Panc1 (cell line): ENCODE results near the gene PTPRA. TPM values are rescaled to one million over a fixed set of nuclear protein-coding genes. Genes with fewer than 3 reads are reported as not detected.

Experiments used
- ATAC-seq: fragments of 200-7000 bp; cut with Tn5 transposase; 2 replicates; pipeline ENCODE4 v1.9.1; 2020; ENCODE audit warnings: mild to moderate bottlenecking, moderate library complexity
- BruUV-seq: library from RNA; stranded (reverse); fragments of 400-500 nt; replicated peaks from 2 replicates; lab custom pipeline; 2021; lab: Mats Ljungman, UMichigan
- CTCF ChIA-PET: fragments of 300-600 bp; sonication (Branson Sonifier 250); formaldehyde crosslinking; loops from one replicate; lab custom pipeline; 2022; ENCODE audit warnings: antibody characterized with exemption; lab: Charles Lee
- POLR2A ChIA-PET: fragments of 300-600 bp; sonication (Branson Sonifier 250); formaldehyde crosslinking; loops from one replicate; lab custom pipeline; 2022; ENCODE audit warnings: antibody characterized with exemption; lab: Charles Lee
- DNase-seq: peaks from one replicate; pipeline ENCODE4 v3.0.0-alpha.2; 2010; ENCODE audit warnings: low read depth, low spot score
- H3K27ac ChIP-seq: 2 replicates; pipeline ENCODE4 v1.5.1; 2011; ENCODE audit warnings: mild to moderate bottlenecking, low read length, inconsistent platforms
- H3K27me3 ChIP-seq: fragments of 200-500 bp; sonication (Bioruptor generic); 2 replicates; pipeline ENCODE4 v1.6.0; 2014; ENCODE audit warnings: low read length, inconsistent platforms; ENCODE audit not compliant: control insufficient read depth, insufficient read depth
- H3K36me3 ChIP-seq: fragments of 200-500 bp; sonication (Bioruptor generic); 2 replicates; pipeline ENCODE4 v1.5.1; 2014; ENCODE audit warnings: inconsistent platforms, mild to moderate bottlenecking, low read length, moderate library complexity; ENCODE audit not compliant: control insufficient read depth, insufficient read depth
- H3K4me1 ChIP-seq: 2 replicates; pipeline ENCODE4 v1.5.1; 2011; ENCODE audit warnings: inconsistent platforms, mild to moderate bottlenecking, low read length, moderate library complexity; ENCODE audit not compliant: control insufficient read depth, insufficient read depth
- H3K4me3 ChIP-seq, 2 experiments: 2 replicates each; pipeline ENCODE4 v1.5.1; 2011 to 2012; ENCODE audit warnings: low read depth in 2 of 2, low read length in 2 of 2, mild to moderate bottlenecking in 2 of 2, inconsistent platforms in 1 of 2, moderate library complexity in 1 of 2
- H3K9me3 ChIP-seq: fragments of 200-500 bp; sonication (Bioruptor generic); 2 replicates; pipeline ENCODE4 v1.5.1; 2014; ENCODE audit warnings: low read depth, mild to moderate bottlenecking, inconsistent platforms, low read length, moderate library complexity; ENCODE audit not compliant: control insufficient read depth, insufficient read depth
- POLR2AphosphoS5 ChIP-seq: IDR thresholded peaks from 2 replicates; pipeline ENCODE4 v1.6.1; 2012; ENCODE audit warnings: mild to moderate bottlenecking, low read depth, low read length, moderate library complexity
- REST ChIP-seq, 2 experiments: IDR thresholded peaks; 2 replicates each; pipeline ENCODE4 v1.6.1; 2011 to 2012; ENCODE audit warnings: low read depth in 2 of 2, control low read depth in 1 of 2, low read length in 1 of 2, mild to moderate bottlenecking in 1 of 2, moderate library complexity in 1 of 2; ENCODE audit not compliant: insufficient read depth in 1 of 2
- SIN3A ChIP-seq: IDR thresholded peaks from 2 replicates; pipeline ENCODE4 v1.6.1; 2012; ENCODE audit warnings: low read depth, mild to moderate bottlenecking, low read length, moderate library complexity, borderline replicate concordance; ENCODE audit not compliant: insufficient read depth
- TCF7L2 ChIP-seq: IDR thresholded peaks from 2 replicates; pipeline ENCODE4 v1.6.1; 2011; ENCODE audit warnings: mild to moderate bottlenecking, low read depth, low read length, inconsistent platforms
- in situ Hi-C: cut with HindIII; loops from 2 replicates; pipeline ENCODE4 v1.10.0; 2016; ENCODE audit warnings: low sequenced_read_pairs, low pct_unique_long_range_greater_than_20kb
- intact Hi-C: fragments of 100-400 bp; cut with micrococcal nuclease; formaldehyde crosslinking; loops from one replicate; pipeline ENCODE4 v1.10.0; 2022; ENCODE audit not compliant: unreplicated experiment
- total RNA-seq: library from RNA; stranded (reverse); gene quantifications from one replicate; pipeline ENCODE4 v1.2.1, GENCODE V29; 2021; ENCODE audit not compliant: unreplicated experiment
- TF ChIP-seq, protein P1 (sequence below): fragments of 450-650 bp; IDR thresholded peaks from 2 replicates; pipeline ENCODE4 v1.5.1; 2017; ENCODE audit warnings: mild to moderate bottlenecking

Gene PTPRA
- total RNA-seq, 1 experiment from 2014 or later, result 56.6 TPM

- Histone ChIP-seq H3K27me3 (no peaks in the 10 kb centered on the region), H3K27ac (no peak overlapping the region), H3K9me3 (no peaks in the 10 kb centered on the region), H3K4me1 (no peaks in the 10 kb centered on the region), H3K36me3 (no peaks in the 10 kb centered on the region), H3K4me3 (no peak overlapping the region)
- intact Hi-C loops (no loop called here), in situ Hi-C loops (no loop called here)
- BruUV-seq, result no TSS peak
- DNase-seq (no peak), ATAC-seq (no peak)
- ChIA-PET POLR2A (no interaction called here), CTCF (no interaction called here)
- no peak for TF ChIP-seq REST (IDR thresholded peaks at IDR 0.05; ENCODE audit: insufficient read depth in 1 of 2, low read depth in 2 of 2, low read length in 1 of 2)
Observed at GRCh38 chr20:2955257-2955970, 82.1 kb downstream of the PTPRA start.

- ATAC-seq, result no peak
- Histone ChIP-seq H3K9me3 (no peaks in the 10 kb centered on the region), H3K4me1 (no peaks in the 10 kb centered on the region), H3K4me3 (no peak overlapping the region), H3K36me3 (no peaks in the 10 kb centered on the region), H3K27me3 (no peaks in the 10 kb centered on the region), H3K27ac (no peak overlapping the region)
- no peak for DNase-seq
- ChIA-PET CTCF (no interaction called here), POLR2A (no interaction called here)
- TF ChIP-seq TCF7L2 (no peak), REST (IDR thresholded peaks at IDR 0.05; ENCODE audit: insufficient read depth in 1 of 2, low read depth in 2 of 2, low read length in 1 of 2) (no peak), SIN3A (no peak), POLR2AphosphoS5 (no peak)
- TF ChIP-seq, protein P1, sequence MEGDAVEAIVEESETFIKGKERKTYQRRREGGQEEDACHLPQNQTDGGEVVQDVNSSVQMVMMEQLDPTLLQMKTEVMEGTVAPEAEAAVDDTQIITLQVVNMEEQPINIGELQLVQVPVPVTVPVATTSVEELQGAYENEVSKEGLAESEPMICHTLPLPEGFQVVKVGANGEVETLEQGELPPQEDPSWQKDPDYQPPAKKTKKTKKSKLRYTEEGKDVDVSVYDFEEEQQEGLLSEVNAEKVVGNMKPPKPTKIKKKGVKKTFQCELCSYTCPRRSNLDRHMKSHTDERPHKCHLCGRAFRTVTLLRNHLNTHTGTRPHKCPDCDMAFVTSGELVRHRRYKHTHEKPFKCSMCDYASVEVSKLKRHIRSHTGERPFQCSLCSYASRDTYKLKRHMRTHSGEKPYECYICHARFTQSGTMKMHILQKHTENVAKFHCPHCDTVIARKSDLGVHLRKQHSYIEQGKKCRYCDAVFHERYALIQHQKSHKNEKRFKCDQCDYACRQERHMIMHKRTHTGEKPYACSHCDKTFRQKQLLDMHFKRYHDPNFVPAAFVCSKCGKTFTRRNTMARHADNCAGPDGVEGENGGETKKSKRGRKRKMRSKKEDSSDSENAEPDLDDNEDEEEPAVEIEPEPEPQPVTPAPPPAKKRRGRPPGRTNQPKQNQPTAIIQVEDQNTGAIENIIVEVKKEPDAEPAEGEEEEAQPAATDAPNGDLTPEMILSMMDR, result no peak
- in situ Hi-C loops, result no loop called here
- intact Hi-C loops, result no loop called here
- BruUV-seq, result no TSS peak
Observed at GRCh38 chr20:2956480-2956879, 83.2 kb downstream of the PTPRA start.
